Stimulated activated CD4-positive, alpha-beta T cell treated with anti-CD3 and anti-CD28 coated beads, Interleukin-1b, Interleukin-23, amount 100 ng/mL, for 24 hours (primary cell): ENCODE results near the gene OR4D1.
A peak's percentile ranks its signal among the peaks of the same experiment; 100 is the strongest.

ENCODE experiments used
- DNase-seq, 4 experiments: peaks; one replicate each; pipeline ENCODE4 v3.0.0-alpha.2; 2020; ENCODE audit warnings: low read depth in 4 of 4, low spot score in 1 of 4

The OR4D1 gene

DNA sequence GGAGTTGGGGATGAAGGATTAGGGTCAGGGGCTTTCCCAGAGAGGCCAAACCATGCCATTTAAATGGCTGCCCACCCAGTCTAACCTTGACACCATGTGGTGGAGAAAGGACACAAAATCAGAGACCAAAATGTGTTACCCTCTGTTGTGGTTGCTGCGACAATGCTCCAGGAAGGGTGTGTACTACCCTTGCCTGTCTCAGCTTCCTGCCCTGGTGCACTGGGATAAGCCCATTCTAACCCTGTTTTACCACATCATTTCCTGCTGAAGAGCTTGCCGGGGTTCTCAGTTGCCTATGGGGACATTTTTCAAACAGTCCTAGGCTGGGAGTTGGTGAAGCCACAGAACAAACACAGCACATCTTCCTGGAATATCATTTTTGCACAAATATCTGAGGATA is 4.9 kb downstream of the OR4D1 start:
- DNase-seq, result peak in 1 of 4 experiments; percentile 9

DNA sequence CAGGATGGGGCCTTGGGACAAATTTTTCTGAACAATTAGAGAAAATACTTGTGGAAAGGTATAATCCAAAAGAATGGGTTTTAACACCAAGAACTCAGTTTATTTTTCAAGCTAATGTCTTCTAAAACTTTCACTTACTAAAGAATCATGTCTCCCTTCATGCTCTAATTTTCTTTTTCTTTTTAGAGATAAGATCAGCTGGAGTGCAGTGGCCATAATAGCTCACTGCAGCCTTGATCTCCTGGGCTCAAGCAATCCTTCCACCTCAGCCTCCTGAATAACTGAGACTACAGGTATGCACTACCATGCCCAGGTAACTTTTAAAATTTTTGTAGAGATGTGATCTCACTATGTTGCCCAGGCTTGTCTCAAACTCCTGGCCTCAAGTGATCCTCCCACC is 5.5 kb downstream of the OR4D1 start:
- no peak for DNase-seq

GRCh38 chr17:58156839-58157803 is 8.9 kb downstream of the OR4D1 start:
- peak; percentile 27 to 60 (median 44) for DNase-seq

- no peak for DNase-seq
These were observed 10.0 kb downstream of the OR4D1 start for GRCh38 chr17:58158181-58158580.

DNA sequence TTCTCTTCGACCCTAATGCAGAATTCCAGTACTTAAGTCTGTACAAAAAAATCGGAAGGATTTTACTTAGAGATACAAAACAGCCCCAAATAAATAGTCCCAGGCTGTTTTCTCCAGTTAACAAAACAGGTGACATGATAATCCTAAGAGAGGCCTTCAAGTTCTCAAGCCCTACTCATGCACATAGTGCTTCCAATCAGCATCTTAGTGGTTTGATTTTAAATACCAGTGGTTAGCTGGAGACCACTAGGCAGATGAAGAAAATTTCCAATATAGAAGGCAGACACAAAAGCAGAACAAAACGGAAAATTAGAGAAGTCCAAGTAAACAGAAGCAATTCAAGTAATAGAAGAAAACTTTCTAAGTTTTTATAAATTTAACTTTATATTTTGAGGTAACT is 13.4 kb downstream of the OR4D1 start:
- no peak for DNase-seq

DNA sequence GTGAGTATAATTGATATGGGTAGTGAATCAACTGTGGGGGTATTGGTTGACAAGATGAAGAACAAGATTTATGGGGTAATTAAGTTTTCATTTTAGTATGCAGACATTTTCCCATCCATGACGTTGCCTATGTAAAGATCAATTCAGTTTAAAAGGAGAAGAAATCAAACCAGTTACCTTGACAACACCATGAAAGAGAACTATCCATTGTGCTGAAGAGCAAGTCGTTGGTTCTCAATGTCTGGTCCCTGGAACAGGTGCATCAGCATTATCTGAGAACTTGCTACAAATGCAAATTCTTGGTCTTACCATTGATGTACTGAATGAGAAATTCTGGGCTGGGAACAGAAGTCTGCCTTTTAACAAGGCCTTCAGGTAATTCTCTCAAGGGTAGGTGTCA is 17.8 kb downstream of the OR4D1 start:
- DNase-seq, result no peak

DNA sequence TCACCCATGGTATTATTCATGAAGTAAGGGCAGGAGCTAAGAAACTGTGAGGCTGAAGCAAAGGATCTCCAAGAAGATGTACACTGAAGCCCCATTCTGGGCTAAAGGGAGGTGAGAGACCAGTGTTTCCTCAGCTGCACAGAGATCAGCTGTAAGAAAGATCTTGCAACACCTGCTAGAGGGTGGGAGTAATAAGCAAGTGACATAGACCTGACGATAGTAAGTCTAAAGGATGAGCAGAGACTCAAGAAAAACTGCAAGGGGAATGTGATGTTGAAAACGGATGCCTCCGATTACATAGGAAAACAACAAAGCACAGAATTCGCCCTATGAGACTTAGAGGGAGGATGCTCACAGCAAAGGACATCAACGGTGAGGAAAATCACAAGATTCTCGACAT is 18.5 kb downstream of the OR4D1 start, which contains the start of gene OR4D2:
Gene OR4D2, plus strand, starts transcription at position 301 of the 400 bp plus-strand sequence. CDS start 2,674 bp downstream, outside the sequence.
- no peak for DNase-seq

- no peak for DNase-seq
These were observed 22.4 kb downstream of the OR4D1 start for GRCh38 chr17:58170622-58171021.

DNA sequence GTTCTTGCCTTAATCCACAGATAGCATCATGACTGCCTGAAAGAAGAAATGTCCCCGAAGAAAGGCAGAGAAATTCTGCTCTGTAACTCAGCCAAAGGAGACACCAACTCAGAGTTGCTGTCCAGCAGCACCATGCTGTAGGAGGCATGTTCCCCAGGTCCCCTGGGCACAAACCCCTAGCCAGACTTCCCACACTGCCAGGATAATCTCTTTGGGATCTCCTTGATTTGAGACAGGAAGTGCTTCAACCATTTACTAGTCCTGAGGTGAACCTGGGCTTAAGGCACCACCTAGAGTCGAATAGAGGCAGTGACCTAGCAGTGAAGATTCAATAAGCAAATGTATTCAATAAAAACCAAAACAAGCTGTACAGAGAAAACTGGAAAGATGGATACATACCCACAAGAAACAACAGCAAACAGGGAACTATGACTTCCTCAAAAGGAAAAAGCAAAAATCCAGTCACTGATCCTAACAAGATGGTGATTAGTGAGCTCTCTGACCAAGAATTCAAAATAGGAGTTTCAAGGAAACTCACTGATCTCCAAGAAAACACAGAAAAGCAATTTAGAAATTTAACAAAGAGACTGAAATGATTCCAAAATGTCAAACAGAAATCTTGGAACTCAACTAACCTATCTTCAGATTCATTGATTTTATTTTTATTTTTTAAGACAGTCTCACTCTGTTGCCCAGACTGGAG is 24.3 kb downstream of the OR4D1 start:
- DNase-seq, result peak in 1 of 4 experiments; percentile 25

DNA sequence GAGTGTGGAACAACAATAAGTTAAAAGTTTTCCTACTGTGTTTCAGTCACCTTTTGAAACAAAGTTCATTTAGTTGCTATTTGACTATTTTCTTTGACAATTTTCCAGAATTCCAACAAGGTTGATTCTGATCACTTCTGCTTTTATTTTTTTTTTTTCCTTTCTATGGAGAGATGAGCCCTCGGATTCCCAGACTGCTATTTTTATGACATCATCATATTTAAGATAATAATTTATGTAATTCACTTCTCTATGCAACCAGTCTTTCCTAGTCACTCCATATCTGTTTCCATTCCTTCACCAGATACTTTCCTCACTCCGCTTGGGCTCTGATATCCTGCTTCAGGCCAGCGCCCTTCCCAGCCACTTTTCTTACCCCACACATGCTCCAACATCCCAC is 26.7 kb downstream of the OR4D1 start:
- DNase-seq, result no peak

GRCh38 chr17:58176200-58176599 is 28.0 kb downstream of the OR4D1 start:
- DNase-seq, result no peak

- no peak for DNase-seq
These were observed 33.6 kb downstream of the OR4D1 start for GRCh38 chr17:58181796-58182195.

GRCh38 chr17:58183514-58183913 is 35.3 kb downstream of the OR4D1 start:
- no peak for DNase-seq

DNA sequence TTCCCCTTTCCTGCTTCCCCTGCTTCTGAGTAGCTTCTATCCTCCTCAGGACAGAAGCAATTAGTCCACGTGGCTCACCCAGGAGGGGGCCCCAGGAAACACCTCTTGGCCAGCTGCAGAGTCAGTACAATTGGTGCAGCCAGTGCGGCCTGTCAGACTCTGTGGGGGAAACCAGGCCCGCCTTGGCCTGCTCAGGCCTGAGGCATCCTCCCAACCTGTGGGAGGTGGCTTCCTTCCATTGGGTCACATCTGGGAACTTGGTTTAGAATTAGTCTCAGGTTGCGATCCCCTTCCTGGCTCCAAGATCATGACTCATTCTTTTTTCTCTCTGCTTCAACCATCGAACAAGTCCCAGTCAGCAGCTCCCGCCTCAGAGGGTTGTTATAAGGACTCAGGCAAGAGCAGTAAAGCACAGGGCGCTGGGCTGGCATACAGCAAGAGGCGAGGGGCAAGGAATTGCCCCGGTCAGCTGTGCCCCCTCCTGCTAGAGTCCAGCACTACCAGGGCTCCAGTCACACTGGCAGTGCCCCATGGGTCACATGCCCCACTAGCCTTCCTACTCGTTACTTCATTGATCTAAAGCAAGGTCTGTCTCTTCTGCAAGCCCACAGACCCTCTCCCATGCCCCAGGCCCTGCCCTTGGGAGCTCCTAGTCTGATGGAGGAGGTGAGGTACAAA is 36.3 kb downstream of the OR4D1 start:
- no peak for DNase-seq

DNA sequence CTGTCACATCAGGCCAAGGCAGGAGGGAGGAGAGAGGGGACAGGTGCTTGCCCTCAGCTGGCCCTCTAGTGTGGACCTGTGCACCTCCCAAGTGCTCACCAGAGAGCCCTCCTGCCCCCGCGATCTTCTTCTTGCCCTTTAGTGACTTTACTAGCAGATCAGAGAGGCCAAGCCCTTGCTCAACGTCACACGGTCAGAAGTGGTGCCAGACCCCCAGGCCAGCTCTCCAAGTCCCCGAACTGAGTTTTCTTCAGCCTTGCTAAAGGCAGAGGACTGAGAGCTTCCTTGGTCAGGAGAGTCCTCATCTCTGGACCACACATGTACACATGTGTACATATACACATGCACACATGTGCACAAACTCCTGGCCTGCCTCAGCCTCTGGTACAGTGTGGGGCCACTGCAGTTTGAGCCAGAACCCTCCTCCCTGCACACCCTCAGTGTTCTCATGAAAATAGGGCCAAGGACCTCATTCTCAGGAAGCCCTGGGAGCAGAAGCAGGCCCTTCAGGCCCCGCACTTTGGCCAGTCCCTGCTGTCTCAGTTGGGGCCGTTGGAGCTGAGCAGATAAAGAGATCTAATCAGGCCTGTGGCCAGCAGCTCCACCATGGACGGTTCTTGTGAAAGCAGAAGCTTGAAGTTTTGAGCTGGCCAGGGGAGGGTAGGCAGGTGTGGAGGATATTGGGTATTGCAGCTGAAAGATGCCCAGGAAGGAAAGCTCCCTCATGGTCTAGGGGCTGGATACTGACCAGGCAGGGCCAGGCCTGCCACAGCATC is 37.0 kb downstream of the OR4D1 start:
- DNase-seq, result no peak

DNA sequence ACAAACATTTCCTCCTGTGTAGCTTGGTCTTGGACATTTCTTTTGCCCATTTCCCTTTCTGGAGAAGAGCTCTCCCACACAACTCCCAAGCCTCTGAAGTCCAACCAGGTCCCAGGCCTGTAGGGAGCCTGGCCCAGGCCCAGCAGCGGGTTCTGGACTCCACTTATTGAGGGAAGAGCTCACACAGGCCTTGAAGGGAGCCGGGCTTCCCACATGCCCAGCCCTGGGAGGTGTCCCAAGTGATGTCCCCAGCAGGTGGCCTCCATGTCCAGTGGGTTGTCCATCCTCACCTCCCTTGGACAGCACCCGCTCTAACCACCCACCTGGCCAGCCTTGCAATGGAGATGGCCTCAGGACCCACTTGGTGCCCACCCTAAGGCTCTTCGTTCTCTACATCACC is 38.4 kb downstream of the OR4D1 start:
- no peak for DNase-seq

- DNase-seq, result no peak
These were observed 38.9 kb downstream of the OR4D1 start for GRCh38 chr17:58187063-58187462.

GRCh38 chr17:58187675-58188074 is 39.5 kb downstream of the OR4D1 start:
- DNase-seq, result no peak

- no peak for DNase-seq
These were observed 41.4 kb downstream of the OR4D1 start for GRCh38 chr17:58189436-58190146.

DNA sequence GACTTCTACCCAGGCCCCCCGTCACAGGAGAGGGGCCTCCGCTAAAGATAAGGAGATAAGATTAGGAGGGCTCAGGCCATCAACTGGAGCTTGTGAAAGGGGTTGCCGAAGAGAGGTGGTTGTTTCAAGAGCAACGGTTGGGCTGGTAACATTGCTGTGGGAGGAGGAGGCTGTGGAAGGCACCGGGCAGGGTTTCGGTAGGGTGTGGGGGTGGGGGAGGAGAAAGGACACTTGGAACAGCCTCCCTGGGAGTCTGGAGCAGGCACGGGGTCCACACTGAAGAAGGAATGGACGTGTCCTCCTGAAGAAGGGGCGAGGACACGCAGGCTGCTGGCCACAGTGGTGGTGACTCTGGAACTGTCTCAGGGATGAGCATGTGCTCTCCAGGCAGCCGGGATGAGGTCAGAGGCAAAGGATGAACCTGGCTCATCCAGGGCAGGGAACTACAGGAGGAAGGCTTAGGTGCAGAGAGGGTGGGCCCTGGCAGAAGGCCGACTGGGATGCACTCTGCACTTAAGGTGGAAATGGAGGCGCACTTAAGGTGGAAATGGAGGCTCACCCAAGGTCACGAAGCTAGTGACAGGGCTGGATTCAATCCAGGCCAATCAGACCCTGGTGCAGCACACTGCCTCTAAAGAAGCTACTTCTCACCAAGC is 43.2 kb downstream of the OR4D1 start:
- no peak for DNase-seq
